HCEC 1CT (cell line): ENCODE measurements around the gene GLO1.

ENCODE experiments used
- DNase-seq: peaks from one replicate; pipeline ENCODE4 v3.0.0-alpha.2; 2017

The GLO1 gene

GRCh38 chr6:38702558-38703397 lies at the start of gene GLO1:
TSS of gene GLO1 (minus strand) at chr6:38703145. CDS start at chr6:38703054, 91 bp downstream.
- DNase-seq, result peak; percentile 99

- no peak for DNase-seq
Observed at GRCh38 chr6:38750968-38751615, 48.1 kb upstream of the GLO1 start.

GRCh38 chr6:38749473-38749872 lies 46.5 kb upstream of the GLO1 start:
- DNase-seq, result no peak

GRCh38 chr6:38739532-38739931 lies 36.6 kb upstream of the GLO1 start:
- peak; percentile 3 for DNase-seq

- DNase-seq, result no peak
Observed at GRCh38 chr6:38738261-38738660, 35.3 kb upstream of the GLO1 start.

- DNase-seq, result no peak
Observed at GRCh38 chr6:38736951-38737350, 34.0 kb upstream of the GLO1 start.

GRCh38 chr6:38730140-38730862 lies 27.4 kb upstream of the GLO1 start:
- DNase-seq, result no peak

- no peak for DNase-seq
Observed at GRCh38 chr6:38728203-38728602, 25.3 kb upstream of the GLO1 start.

- no peak for DNase-seq
Observed at GRCh38 chr6:38725414-38726183, 22.7 kb upstream of the GLO1 start.

- no peak for DNase-seq
Observed at GRCh38 chr6:38724343-38724742, 21.4 kb upstream of the GLO1 start.

- DNase-seq, result no peak
Observed at GRCh38 chr6:38723783-38724182, 20.8 kb upstream of the GLO1 start.

GRCh38 chr6:38722727-38723334 lies 19.9 kb upstream of the GLO1 start:
- DNase-seq, result no peak

GRCh38 chr6:38722038-38722437 lies 19.1 kb upstream of the GLO1 start:
- DNase-seq, result no peak

GRCh38 chr6:38720295-38720694 lies 17.4 kb upstream of the GLO1 start:
- DNase-seq, result no peak

GRCh38 chr6:38719358-38719757 lies 16.4 kb upstream of the GLO1 start:
- no peak for DNase-seq

- no peak for DNase-seq
Observed at GRCh38 chr6:38716825-38717224, 13.9 kb upstream of the GLO1 start.

GRCh38 chr6:38715016-38715689 lies 12.2 kb upstream of the GLO1 start, which contains the start of gene DNAH8:
TSS of gene DNAH8 (plus strand) at chr6:38715311. CDS start at chr6:38722810, 7,499 bp downstream.
- DNase-seq, result no peak

GRCh38 chr6:38714239-38715015 lies 11.5 kb upstream of the GLO1 start:
- no peak for DNase-seq

- no peak for DNase-seq
Observed at GRCh38 chr6:38713812-38714211, 10.9 kb upstream of the GLO1 start.

- DNase-seq, result peak; percentile 22
Observed at GRCh38 chr6:38708496-38708895, 5.6 kb upstream of the GLO1 start.

- no peak for DNase-seq
Observed at GRCh38 chr6:38705924-38706323, 3.0 kb upstream of the GLO1 start.
